Right hindlimb (tissue), 1 donor: Measurements from ENCODE around the gene ZNF865.

Experiments used
- DNase-seq: peaks from one replicate; pipeline ENCODE4 v3.0.0-alpha.2; 2018

ZNF865 gene

DNA sequence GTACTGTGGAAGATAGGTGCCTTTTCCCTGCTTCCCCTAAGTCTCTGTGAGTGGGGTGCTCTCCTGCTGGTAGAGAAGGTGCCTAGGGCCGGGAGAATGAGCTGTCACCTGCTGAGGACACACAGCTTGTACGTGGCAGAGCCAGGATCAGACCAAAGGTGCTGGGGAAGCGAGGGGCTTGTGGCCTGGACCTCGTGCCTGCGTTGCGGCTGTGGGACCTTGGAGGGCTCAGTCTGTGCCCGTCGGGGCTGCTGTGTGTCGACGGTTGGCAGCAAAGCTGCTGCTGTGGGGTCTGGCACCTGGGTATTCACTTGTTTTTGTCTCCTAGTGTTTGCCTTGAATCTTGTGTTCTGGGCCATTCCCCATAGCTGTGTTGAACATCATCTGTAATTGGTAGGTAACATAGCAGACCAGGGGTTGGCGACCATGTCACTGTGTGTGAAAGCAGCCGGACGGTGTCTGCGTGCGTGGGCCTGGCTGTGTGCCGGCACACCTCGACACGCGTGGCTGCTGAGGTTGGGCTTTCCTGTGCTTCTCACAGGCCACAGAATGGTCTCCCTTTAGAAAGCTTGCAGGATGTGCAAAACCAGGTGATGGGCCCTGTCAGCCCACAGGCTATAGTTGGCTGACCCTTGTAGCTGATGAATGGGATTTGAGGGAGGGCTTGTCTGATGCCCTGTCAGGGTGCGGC lies 58.5 kb downstream of the ZNF865 start:
- DNase-seq, result no peak

GRCh38 chr19:55666343-55667005 lies 61.0 kb downstream of the ZNF865 start:
- no peak for DNase-seq
